Activated CD8-positive, alpha-beta memory T cell treated with anti-CD3 and anti-CD28 coated beads, Interleukin-2, amount 10 ng/mL, durations not matched to agents 7 days and 5 days (primary cell): ENCODE data around the gene ZNF555. TPM values are rescaled to one million over a fixed set of nuclear protein-coding genes. Genes with fewer than 3 reads are reported as not detected.
"Not testable (repeated sequence)": the region's sequence is repeated elsewhere in the genome, so short reads cannot be mapped to it uniquely, and the experiment has no call there.

ENCODE experiments used
- ATAC-seq: fragments of 150-1000 bp; cut with Tn5 transposase; one replicate; pipeline ENCODE4 v1.10.0; 2021; ENCODE audit warnings: moderate library complexity
- CTCF ChIA-PET: fragments of 350-600 bp; sonication (Branson Sonifier 250); formaldehyde crosslinking; loops from one replicate; lab custom pipeline; 2021; ENCODE audit warnings: antibody characterized with exemption; lab: Charles Lee
- DNase-seq: peaks from one replicate; pipeline ENCODE4 v3.0.0-alpha.2; 2020
- H3K27ac Mint-ChIP-seq: one replicate; pipeline ENCODE4 v1.8.0; 2021; ENCODE audit warnings: mild to moderate bottlenecking, mixed read lengths
- H3K27me3 Mint-ChIP-seq: one replicate; pipeline ENCODE4 v1.8.0; 2021; ENCODE audit warnings: mixed read lengths
- H3K36me3 Mint-ChIP-seq: one replicate; pipeline ENCODE4 v1.8.0; 2021; ENCODE audit warnings: mild to moderate bottlenecking, mixed read lengths
- H3K4me1 Mint-ChIP-seq: one replicate; pipeline ENCODE4 v1.8.0; 2021; ENCODE audit warnings: mixed read lengths
- H3K4me3 Mint-ChIP-seq: one replicate; pipeline ENCODE4 v1.8.0; 2021; ENCODE audit warnings: mild to moderate bottlenecking, moderate library complexity, mixed read lengths
- H3K9me3 Mint-ChIP-seq: one replicate; pipeline ENCODE4 v1.8.0; 2022; ENCODE audit warnings: low read depth, mixed read lengths
- total RNA-seq, 2 experiments: library from RNA; stranded (reverse); gene quantifications; one replicate each; pipeline ENCODE4 v1.2.3, GENCODE V29; 2021

Gene ZNF555
- total RNA-seq, 2 experiments from 2014 or later = 2.5 to 3.1 TPM

- DNase-seq (no peak), ATAC-seq (no peak)
- H3K9me3 Mint-ChIP-seq = peaks cover 52% of the 10 kb centered on the region
- peaks cover 5% of the 10 kb centered on the region for H3K4me1 Mint-ChIP-seq
- H3K27me3 Mint-ChIP-seq = no peaks in the 10 kb centered on the region
- H3K27ac Mint-ChIP-seq = no peak overlapping the region
- peaks cover 65% of the 10 kb centered on the region for H3K36me3 Mint-ChIP-seq
- H3K4me3 Mint-ChIP-seq = no peak overlapping the region
- CTCF ChIA-PET = no interaction called here
Measured at GRCh38 chr19:2853015-2853606, 11.8 kb downstream of the ZNF555 start.

GRCh38 chr19:2854849-2855248 lies 13.6 kb downstream of the ZNF555 start:
- CTCF ChIA-PET = no interaction called here
- Mint-ChIP-seq H3K36me3 (peaks cover 60% of the 10 kb centered on the region), H3K4me3 (no peak overlapping the region)

GRCh38 chr19:2856457-2857050 lies 15.3 kb downstream of the ZNF555 start:
- Mint-ChIP-seq H3K27me3 (no peaks in the 10 kb centered on the region), H3K9me3 (peaks cover 37% of the 10 kb centered on the region), H3K4me3 (no peak overlapping the region), H3K36me3 (peaks cover 45% of the 10 kb centered on the region), H3K27ac (no peak overlapping the region), H3K4me1 (peaks cover 5% of the 10 kb centered on the region)
- CTCF ChIA-PET = no interaction called here
- DNase-seq (no peak), ATAC-seq (no peak)

More at GRCh38 chr19:2854849-2855248, 13.6 kb downstream of the ZNF555 start:
- ATAC-seq = no peak
- no peak for DNase-seq
- Mint-ChIP-seq H3K27me3 (no peaks in the 10 kb centered on the region), H3K27ac (no peak overlapping the region), H3K9me3 (peaks cover 48% of the 10 kb centered on the region), H3K4me1 (peaks cover 5% of the 10 kb centered on the region)

GRCh38 chr19:2858864-2859263 lies 17.6 kb downstream of the ZNF555 start:
- CTCF ChIA-PET = no interaction called here
- Mint-ChIP-seq H3K9me3 (peaks cover 26% of the 10 kb centered on the region), H3K36me3 (peaks cover 22% of the 10 kb centered on the region), H3K27me3 (no peaks in the 10 kb centered on the region), H3K4me1 (peaks cover 5% of the 10 kb centered on the region), H3K4me3 (no peak overlapping the region), H3K27ac (no peak overlapping the region)
- ATAC-seq = no peak
- no peak for DNase-seq

GRCh38 chr19:2863816-2864215 lies 22.5 kb downstream of the ZNF555 start:
- Mint-ChIP-seq H3K4me1 (no peaks in the 10 kb centered on the region), H3K27ac (no peak overlapping the region), H3K36me3 (peaks cover 2% of the 10 kb centered on the region), H3K9me3 (peaks cover 16% of the 10 kb centered on the region), H3K27me3 (peaks cover 5% of the 10 kb centered on the region), H3K4me3 (no peak overlapping the region)
- ATAC-seq = no peak
- DNase-seq = no peak
- CTCF ChIA-PET = no interaction called here

GRCh38 chr19:2865334-2866100 lies 24.2 kb downstream of the ZNF555 start:
- no peak for ATAC-seq
- peaks cover 5% of the 10 kb centered on the region for H3K27me3 Mint-ChIP-seq
- H3K27ac Mint-ChIP-seq = no peak overlapping the region
- H3K9me3 Mint-ChIP-seq = peaks cover 16% of the 10 kb centered on the region
- CTCF ChIA-PET = no interaction called here
- no peak for DNase-seq
- peaks cover 2% of the 10 kb centered on the region for H3K36me3 Mint-ChIP-seq
- H3K4me3 Mint-ChIP-seq = no peak overlapping the region
- no peaks in the 10 kb centered on the region for H3K4me1 Mint-ChIP-seq

GRCh38 chr19:2866495-2867024 lies 25.3 kb downstream of the ZNF555 start:
- peaks cover 13% of the 10 kb centered on the region for H3K9me3 Mint-ChIP-seq
- CTCF ChIA-PET = interaction anchor here (0.5 kb wide), 1 partner anchor 40 kb away, joined by 4 read pairs; no protein-coding TSS in a partner anchor
- peaks cover 2% of the 10 kb centered on the region for H3K36me3 Mint-ChIP-seq
- no peak for DNase-seq
- H3K4me1 Mint-ChIP-seq = no peaks in the 10 kb centered on the region
- ATAC-seq = no peak
- no peak overlapping the region for H3K4me3 Mint-ChIP-seq
- peaks cover 5% of the 10 kb centered on the region for H3K27me3 Mint-ChIP-seq
- H3K27ac Mint-ChIP-seq = no peak overlapping the region

- CTCF ChIA-PET = interaction anchor here (0.5 kb wide), 1 partner anchor 41 kb away, joined by 4 read pairs; no protein-coding TSS in a partner anchor
- DNase-seq (no peak), ATAC-seq (no peak)
- peaks cover 2% of the 10 kb centered on the region for H3K36me3 Mint-ChIP-seq
- H3K27me3 Mint-ChIP-seq = peaks cover 5% of the 10 kb centered on the region
- H3K27ac Mint-ChIP-seq = no peak within 1 kb of the TSS
- peaks cover 9% of the 10 kb centered on the region for H3K9me3 Mint-ChIP-seq
- no peak within 1 kb of the TSS for H3K4me3 Mint-ChIP-seq
- H3K4me1 Mint-ChIP-seq = no peaks in the 10 kb centered on the region
Measured at GRCh38 chr19:2867025-2867991, 26.0 kb downstream of the ZNF555 start, which contains the start of gene ZNF556. TSS of gene ZNF556 (plus strand) at chr19:2867335. CDS start at chr19:2867422, 87 bp downstream.

- Mint-ChIP-seq H3K36me3 (peaks cover 2% of the 10 kb centered on the region), H3K27me3 (peaks cover 5% of the 10 kb centered on the region), H3K4me3 (no peak overlapping the region), H3K4me1 (no peaks in the 10 kb centered on the region), H3K27ac (no peak overlapping the region), H3K9me3 (peaks cover 6% of the 10 kb centered on the region)
- CTCF ChIA-PET = no interaction called here
- ATAC-seq (no peak), DNase-seq (no peak)
Measured at GRCh38 chr19:2869618-2870017, 28.3 kb downstream of the ZNF555 start.

GRCh38 chr19:2872175-2872574 lies 30.9 kb downstream of the ZNF555 start:
- not testable (repeated sequence) for H3K4me3 Mint-ChIP-seq, H3K9me3 Mint-ChIP-seq, H3K36me3 Mint-ChIP-seq, H3K4me1 Mint-ChIP-seq, DNase-seq, H3K27ac Mint-ChIP-seq, H3K27me3 Mint-ChIP-seq, ATAC-seq
- CTCF ChIA-PET = interaction anchor here (0.7 to 1.0 kb wide), 2 partner anchors 196 to 223 kb away, joined by 3 to 5 read pairs; no protein-coding TSS in a partner anchor

- CTCF ChIA-PET = no interaction called here
- ATAC-seq (no peak), DNase-seq (no peak)
- H3K4me1 Mint-ChIP-seq = no peaks in the 10 kb centered on the region
- H3K36me3 Mint-ChIP-seq = peaks cover 13% of the 10 kb centered on the region
- no peak overlapping the region for H3K27ac Mint-ChIP-seq
- H3K27me3 Mint-ChIP-seq = no peaks in the 10 kb centered on the region
- no peak overlapping the region for H3K4me3 Mint-ChIP-seq
- peaks cover 14% of the 10 kb centered on the region for H3K9me3 Mint-ChIP-seq
Measured at GRCh38 chr19:2877398-2878331, 36.4 kb downstream of the ZNF555 start.
